HG03066 (cell line): ENCODE measurements around the gene HBG2.
"Not testable (repeated sequence)": the region's sequence is repeated elsewhere in the genome, so short reads cannot be mapped to it uniquely, and the experiment has no call there.

Source experiments
- ATAC-seq: cut with Tn5 transposase; IDR thresholded peaks from one replicate; pipeline ENCODE4 v1.9.1; 2021; ENCODE audit warnings: low read depth; ENCODE audit not compliant: unreplicated experiment

HBG2 gene

GRCh38 chr11:5283086-5283485 lies 28.5 kb upstream of the HBG2 start:
- no peak for ATAC-seq

DNA sequence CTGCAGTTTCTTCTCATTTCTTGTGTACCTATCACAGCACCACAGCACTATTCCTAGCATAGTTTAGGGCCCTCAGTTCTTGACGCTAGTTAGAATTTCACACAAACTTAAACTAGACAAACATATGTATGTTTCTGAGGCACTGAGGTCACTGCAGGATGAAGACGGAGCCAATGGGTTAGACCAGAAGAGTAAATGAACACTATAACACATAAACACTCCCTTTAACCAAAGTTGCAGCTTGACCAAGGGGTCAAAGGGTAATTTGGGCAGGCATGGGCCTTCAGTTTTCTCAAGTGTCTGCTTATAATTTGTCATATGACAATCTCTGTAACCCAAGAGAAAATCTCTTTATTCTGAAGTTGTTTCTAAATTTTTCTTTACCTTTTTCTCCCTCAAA lies 28.0 kb upstream of the HBG2 start:
- no peak for ATAC-seq

GRCh38 chr11:5281596-5281995 lies 27.0 kb upstream of the HBG2 start:
- ATAC-seq: no peak

- ATAC-seq: peak; percentile 92
Observed at GRCh38 chr11:5280582-5281102, 26.1 kb upstream of the HBG2 start.

GRCh38 chr11:5279471-5280090 lies 25.0 kb upstream of the HBG2 start:
- no peak for ATAC-seq

- no peak for ATAC-seq
Observed at GRCh38 chr11:5277807-5278382, 23.3 kb upstream of the HBG2 start.

- no peak for ATAC-seq
Observed at GRCh38 chr11:5276697-5277096, 22.1 kb upstream of the HBG2 start.

- no peak for ATAC-seq
Observed at GRCh38 chr11:5275369-5276110, 21.0 kb upstream of the HBG2 start.

GRCh38 chr11:5274395-5274794 lies 19.8 kb upstream of the HBG2 start:
- no peak for ATAC-seq

DNA sequence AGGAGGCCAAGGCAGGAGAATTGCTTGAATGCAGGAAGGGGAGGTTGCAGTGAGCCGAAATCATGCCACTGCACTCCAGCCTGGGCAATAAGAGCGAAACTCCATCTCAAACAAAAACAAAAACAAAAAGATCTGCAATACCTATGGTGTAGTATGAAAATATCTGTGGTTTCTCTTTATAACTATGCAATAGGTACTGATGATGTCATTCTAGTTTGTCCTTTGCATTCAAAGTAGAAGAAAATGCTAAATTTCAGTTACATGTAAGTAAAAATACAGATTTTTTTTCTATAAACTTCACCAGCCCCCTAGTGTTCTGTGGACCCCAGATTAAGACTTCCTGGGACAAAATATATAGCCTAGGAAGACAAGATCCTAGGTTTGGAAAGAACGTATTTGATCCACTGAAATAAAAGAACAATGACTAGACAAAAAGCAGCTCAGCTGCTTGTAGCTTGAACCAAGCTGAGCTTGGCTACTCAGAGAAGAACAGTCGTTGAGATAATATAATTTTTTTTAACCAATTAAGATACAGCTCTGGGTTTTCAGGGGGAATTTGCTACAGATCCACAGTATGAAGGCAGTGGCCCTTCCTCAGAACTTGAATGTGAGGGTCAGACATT lies 17.9 kb upstream of the HBG2 start:
- ATAC-seq: no peak

DNA sequence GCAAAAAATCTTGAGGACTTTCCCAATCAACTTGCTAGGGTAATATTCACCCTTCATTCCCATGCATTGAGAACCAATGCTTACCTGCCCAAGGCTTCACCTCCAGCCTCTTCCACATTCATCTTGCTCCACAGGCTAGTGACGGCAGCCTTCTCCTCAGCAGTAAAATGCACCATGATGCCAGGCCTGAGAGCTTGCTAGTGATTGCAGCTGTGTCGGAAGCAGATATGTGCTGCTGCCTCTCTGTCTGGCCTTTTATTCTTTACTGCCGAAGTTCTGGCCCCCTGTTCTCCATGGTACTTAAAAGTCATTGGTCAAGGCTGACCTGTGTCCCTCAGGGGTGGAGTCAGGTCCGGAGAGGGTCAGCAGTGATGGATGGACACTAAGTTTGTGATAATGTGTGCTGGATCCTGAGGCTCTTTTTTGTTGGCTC lies 15.2 kb upstream of the HBG2 start, which contains the start of gene HBE1:
HBE1 (minus strand) TSS at position 231 of the 433 bp plus-strand sequence; CDS start at position 176, 55 bp downstream.
- ATAC-seq: no peak

GRCh38 chr11:5267033-5267563 lies 12.5 kb upstream of the HBG2 start:
- no peak for ATAC-seq

DNA sequence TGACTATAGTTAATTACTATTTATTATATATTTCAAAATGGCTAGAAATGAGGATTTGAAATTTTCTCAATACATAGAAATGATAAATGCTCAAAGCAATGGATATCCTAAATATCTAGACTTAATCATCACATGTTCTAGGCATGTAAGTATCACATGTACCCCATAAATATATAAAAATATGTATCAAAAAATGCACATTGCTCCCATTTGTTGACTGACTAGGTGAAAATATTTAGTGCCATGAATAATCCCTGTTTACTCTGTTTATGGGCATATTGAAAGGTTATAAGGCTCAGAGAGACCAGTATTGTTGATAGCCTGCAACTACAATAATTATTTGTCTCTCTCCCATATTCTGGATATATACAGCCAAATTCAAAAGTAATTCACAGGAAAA lies 12.0 kb upstream of the HBG2 start:
- ATAC-seq: no peak

DNA sequence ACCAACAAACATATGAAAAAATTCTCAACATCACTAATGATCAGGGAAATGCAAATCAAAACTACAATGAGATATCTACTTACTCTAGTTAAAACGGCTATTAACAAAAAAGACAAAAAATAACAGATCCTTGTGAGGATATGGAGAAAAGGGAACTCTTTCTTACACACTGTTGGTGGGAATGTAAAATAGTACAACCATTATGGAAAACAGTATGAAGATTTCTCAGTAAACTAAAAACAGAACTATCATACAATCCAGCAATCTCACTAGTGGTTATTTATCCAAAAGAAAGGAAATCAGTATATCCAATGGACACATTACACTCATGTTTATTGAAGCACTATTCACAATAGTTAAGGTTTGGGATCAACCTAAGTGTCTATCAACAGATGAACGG lies 11.3 kb upstream of the HBG2 start:
- no peak for ATAC-seq

- ATAC-seq: no peak
Observed at GRCh38 chr11:5258543-5259262, 4.1 kb upstream of the HBG2 start.

- ATAC-seq: no peak
Observed at GRCh38 chr11:5257296-5257695, 2.7 kb upstream of the HBG2 start.

- ATAC-seq: not testable (repeated sequence)
Observed at GRCh38 chr11:5254023-5254422, 558 bp downstream of the HBG2 start.

GRCh38 chr11:5253440-5253839 lies 1.1 kb downstream of the HBG2 start:
- ATAC-seq: not testable (repeated sequence)

DNA sequence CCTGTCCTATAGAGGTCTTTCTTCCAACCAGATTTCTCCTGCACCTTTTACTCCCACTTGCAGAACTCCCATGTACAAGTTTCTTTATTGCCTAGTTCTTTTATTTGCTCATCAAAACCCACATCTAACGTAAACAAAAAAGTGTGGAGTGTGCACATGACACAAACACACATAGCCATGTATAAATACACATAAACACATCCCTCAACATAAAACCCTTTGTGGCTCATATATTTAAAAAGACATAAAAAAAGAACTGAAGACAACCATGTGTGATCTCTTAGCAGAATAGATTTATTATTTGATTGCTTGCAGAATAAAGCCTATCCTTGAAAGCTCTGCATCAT lies 1.7 kb downstream of the HBG2 start:
- no peak for ATAC-seq

- no peak for ATAC-seq
Observed at GRCh38 chr11:5252192-5252918, 2.2 kb downstream of the HBG2 start.
